HG03520 (cell line): Measurements from ENCODE around the gene ELAVL2.

Experiments used
- ATAC-seq: cut with Tn5 transposase; IDR thresholded peaks from one replicate; pipeline ENCODE4 v1.9.1; 2021; ENCODE audit warnings: mild to moderate bottlenecking, moderate library complexity; ENCODE audit not compliant: unreplicated experiment

Gene ELAVL2

GRCh38 chr9:23821375-23822181, 4.5 kb downstream of the ELAVL2 start:
- ATAC-seq = no peak

- no peak for ATAC-seq
These were observed 5.3 kb downstream of the ELAVL2 start for GRCh38 chr9:23820451-23821374.

GRCh38 chr9:23819403-23819802, 6.6 kb downstream of the ELAVL2 start:
- ATAC-seq = no peak

GRCh38 chr9:23814243-23814642, 11.8 kb downstream of the ELAVL2 start:
- no peak for ATAC-seq

GRCh38 chr9:23812673-23813072, 13.4 kb downstream of the ELAVL2 start:
- no peak for ATAC-seq

- ATAC-seq = no peak
These were observed 14.4 kb downstream of the ELAVL2 start for GRCh38 chr9:23811633-23812032.

- no peak for ATAC-seq
These were observed 22.8 kb downstream of the ELAVL2 start for GRCh38 chr9:23803216-23803615.

GRCh38 chr9:23801523-23801922, 24.5 kb downstream of the ELAVL2 start:
- ATAC-seq = no peak

- ATAC-seq = no peak
These were observed 26.5 kb downstream of the ELAVL2 start for GRCh38 chr9:23799521-23799920.

GRCh38 chr9:23798325-23798724, 27.7 kb downstream of the ELAVL2 start:
- no peak for ATAC-seq

GRCh38 chr9:23796209-23796608, 29.8 kb downstream of the ELAVL2 start:
- ATAC-seq = no peak

- ATAC-seq = no peak
These were observed 35.4 kb downstream of the ELAVL2 start for GRCh38 chr9:23790351-23791260.

GRCh38 chr9:23789529-23790254, 36.3 kb downstream of the ELAVL2 start:
- ATAC-seq = no peak

GRCh38 chr9:23784962-23785361, 41.1 kb downstream of the ELAVL2 start:
- ATAC-seq = no peak

GRCh38 chr9:23783509-23783908, 42.5 kb downstream of the ELAVL2 start:
- ATAC-seq = no peak

- ATAC-seq = no peak
These were observed 46.8 kb downstream of the ELAVL2 start for GRCh38 chr9:23779220-23779619.

- ATAC-seq = no peak
These were observed 48.7 kb downstream of the ELAVL2 start for GRCh38 chr9:23777328-23777727.

- ATAC-seq = no peak
These were observed 50.5 kb downstream of the ELAVL2 start for GRCh38 chr9:23775549-23775948.

GRCh38 chr9:23774266-23774665, 51.8 kb downstream of the ELAVL2 start:
- no peak for ATAC-seq

GRCh38 chr9:23772385-23772783, 53.7 kb downstream of the ELAVL2 start:
- no peak for ATAC-seq
